NCI-H82 treated with DMSO at 0.1 percent for 48 hours (cell line): Measurements from ENCODE around the gene PID1.

Experiments used
- DNase-seq: peaks from one replicate; lab custom pipeline; 2025; ENCODE audit not compliant: unreplicated experiment; lab: John Stamatoyannopoulos, UW

PID1 gene

DNA sequence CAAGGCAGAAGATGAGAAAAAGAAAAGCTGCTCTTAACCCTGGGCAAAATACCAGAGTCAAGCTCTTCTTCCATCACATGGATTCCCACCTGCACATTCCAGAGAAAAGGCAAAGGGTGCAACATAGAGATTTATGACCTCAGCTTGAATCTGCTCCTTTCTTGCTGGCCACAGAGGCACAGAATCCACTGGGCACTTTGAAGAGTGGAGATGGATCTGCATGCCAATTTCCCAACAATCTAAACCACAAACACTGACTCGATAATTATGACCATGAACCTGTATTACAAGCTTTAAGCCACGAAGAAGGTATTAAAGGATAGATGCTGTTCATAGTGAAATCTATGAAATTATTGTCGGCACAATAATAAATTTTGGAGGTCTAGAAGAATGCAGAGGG is 237.3 kb downstream of the PID1 start:
- no peak for DNase-seq

DNA sequence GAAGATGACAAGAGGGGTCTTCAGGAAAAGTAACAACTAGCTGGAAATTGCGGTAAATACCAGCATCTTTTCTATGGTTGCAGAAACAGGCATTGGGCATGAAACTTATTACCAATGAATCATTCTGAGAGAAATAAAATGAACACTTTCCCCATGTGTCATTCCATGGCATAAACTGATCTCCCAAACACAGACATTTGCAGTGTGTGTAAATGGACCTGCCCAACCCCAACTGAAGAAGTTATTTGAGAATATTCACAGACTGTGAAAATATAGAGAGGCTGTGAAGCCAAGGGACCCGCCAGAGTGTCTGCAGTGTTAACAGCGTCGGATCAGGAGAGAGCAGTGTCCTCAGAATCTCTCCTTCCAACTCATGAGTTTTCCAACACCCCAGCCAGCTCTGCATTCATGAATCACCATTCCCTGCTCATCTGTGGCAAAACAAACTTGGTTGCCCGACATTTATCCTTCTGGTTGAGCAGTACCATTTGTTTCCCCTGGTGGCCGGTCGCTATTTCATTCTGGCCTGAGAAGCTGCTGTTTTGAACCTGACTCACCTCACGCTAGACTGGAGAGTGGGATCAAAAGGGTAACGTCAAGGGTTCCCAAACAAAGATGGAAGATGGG is 238.4 kb downstream of the PID1 start:
- DNase-seq, result no peak

DNA sequence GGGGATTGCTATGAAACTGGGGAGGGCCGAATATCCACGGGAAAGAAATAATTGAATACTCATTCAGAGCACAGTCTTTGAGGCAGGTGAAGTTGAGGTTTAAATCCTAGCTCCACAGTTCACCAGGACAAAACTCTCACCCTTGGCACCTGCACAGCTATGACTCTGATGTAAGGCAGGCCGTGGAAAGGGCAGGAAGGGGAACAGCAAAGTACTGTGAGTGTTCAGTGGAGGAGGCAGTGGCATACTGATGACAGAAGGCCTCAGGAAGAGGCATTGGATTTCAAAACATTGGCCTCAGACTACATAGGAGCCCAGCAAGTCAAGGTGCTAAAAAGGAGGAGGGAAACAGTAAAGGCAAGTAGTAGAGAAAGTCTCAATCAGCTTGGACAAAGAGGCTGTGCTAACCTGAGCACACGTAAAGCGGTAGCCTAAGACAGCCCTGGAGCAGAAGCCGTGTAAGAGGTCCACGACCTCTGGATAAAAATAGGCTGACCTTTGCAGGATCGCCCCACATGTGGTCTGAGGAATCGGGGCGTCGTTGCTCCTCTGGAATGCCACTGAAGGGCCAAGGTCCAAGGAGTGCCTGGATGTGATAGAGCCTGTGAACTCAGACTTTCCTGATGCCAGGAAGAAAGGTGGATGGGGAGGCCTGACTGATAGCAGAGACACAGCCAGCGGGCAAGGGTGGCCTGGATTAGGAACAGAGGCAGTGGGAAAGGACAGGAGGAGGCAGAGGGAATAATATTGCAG is 243.6 kb downstream of the PID1 start:
- DNase-seq, result no peak

DNA sequence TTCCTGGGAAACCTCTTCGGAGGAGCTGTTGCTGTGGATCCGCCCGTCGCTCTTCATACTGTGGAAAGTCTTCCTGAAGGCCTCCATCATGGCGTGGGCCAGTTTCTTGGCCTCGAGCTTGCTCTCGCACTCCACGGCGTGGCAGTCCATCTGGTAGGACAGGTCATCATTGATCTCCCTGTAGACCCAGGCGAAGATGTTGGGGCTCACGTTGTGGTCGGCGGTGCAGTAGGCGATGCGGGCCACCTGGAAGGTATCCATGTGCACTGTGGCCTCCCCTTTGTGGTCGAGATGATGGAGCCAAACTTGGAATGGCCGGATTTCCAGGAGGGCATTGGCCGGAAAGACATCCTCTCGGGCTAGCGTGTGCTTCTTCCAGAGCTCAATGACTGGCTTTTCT is 245.4 kb downstream of the PID1 start:
- DNase-seq, result no peak

DNA sequence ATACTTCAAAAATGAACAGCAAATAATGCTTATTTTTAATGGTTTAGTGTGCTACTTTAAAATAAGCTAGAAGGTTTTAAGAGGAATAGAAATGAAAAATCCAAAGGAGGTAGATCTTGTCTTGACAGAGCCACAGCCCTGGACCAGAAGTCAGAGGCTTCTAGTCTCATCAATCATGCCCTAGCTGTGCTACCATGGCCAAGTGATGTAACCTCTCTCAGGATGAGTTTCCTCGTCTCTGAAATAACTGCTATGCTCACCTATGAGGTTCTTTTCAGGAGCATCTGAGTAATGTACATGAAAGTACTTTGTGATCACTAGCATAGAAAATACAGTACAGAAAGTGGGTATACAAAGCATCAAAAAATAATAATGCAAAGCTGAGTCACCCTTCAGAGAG is 248.4 kb downstream of the PID1 start:
- no peak for DNase-seq

DNA sequence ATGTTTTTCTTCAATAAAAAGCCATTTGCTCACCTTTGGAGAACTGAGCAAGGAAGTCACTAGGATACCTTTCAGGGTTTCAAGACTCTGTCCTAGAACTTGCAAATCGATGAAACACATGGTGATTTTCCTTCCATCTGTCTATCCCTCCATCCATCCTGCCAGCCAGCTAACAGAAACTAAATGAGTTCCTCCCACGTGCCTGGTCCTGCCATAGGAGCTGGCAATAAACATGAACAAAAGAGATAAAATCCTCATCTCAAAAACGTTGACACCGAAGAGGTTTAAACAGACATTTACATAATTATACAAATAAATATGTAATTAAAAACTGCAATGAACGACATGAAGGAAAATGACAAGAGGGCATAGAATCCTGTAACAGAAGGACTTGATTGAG is 249.0 kb downstream of the PID1 start:
- DNase-seq, result no peak

DNA sequence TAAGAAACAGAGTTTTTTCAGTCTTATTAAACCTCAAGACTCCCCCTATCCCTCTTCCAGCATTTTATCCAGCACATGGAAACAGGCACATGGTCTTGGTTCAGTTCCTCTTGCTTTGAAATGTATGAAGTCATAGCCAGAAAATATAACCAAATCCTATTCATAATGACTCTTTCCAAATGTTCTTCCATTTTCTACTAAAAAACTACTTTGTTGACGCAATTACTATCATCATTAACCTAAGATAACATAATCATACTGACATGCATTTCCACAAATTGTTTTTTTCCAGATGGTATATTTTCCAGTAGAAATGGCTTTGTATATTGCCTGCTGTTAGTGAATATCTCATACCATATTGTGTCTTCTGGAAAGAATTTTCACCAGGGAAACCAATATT is 261.3 kb downstream of the PID1 start:
- DNase-seq, result no peak

DNA sequence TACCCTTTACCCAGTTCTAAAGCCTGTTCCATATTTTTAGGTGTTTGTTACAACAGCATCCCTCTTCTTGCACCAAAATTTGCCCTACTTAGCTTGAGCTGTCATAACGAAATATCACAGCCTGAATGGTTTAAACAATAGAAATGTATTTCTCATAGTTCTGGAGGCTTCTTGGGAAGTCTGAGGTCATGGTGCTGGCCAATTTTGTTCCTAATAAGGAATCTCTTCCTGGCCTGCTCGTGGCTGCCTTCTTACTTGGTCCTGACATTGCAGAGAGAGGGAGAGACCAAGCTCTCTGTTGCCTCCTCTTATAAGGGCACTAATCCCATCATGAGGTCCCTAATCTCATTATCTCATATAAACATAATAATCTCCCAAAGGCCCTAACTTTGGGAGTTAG is 267.8 kb downstream of the PID1 start:
- no peak for DNase-seq

DNA sequence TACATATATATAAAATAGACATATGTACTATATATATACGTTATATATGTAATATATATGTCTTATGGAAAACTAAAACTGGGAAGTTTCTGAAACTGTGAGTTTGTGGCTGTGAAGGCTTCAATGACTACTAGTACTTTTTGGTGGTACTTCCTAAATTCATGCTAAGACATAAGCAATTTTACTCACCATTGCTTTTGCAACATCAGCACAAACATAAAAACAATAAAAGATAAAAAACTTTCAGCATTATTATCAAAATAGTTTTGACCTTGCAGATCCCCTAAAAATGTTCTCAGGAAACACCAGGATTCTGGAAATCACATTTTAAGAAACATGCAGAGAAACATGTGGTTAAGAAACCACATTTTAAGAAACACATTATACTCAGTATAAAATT is 269.9 kb downstream of the PID1 start:
- no peak for DNase-seq

DNA sequence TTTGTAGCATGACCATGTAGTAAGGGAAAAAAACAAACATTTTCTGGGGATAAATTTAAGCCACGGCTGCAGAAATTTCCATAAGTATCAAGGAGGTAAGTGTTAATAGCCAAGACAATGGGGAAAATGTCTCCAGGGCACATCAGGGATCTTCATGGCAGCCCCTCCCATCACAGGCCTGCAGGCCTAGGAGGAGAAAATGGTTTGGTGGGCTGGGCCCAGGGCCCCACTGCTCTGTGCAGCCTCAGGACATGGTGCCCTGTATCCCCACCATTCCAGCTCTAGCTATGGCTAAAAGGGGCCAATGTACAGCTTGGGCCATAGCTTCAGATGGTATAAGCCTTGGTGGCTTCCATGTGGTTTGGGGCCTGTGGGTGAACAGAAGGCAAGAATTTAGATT is 271.8 kb downstream of the PID1 start:
- DNase-seq, result no peak

DNA sequence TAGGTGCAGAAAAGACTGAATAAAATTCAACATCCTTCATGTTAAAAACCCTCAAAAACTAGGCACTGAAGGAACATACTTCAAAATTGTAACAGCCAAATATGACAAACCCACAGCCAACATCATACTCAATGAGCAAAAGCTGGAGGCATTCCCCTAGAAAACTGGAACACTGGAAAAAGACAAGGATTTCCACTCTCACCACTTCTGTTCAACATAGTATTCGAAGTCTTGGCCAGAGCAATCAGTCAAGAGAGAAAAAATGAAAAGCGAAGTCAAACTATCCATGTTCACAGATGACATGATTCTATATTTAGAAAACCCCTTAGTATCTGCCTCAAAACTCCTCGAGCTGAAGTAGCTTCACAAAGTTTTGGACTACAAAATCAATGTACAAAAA is 282.3 kb downstream of the PID1 start:
- no peak for DNase-seq

DNA sequence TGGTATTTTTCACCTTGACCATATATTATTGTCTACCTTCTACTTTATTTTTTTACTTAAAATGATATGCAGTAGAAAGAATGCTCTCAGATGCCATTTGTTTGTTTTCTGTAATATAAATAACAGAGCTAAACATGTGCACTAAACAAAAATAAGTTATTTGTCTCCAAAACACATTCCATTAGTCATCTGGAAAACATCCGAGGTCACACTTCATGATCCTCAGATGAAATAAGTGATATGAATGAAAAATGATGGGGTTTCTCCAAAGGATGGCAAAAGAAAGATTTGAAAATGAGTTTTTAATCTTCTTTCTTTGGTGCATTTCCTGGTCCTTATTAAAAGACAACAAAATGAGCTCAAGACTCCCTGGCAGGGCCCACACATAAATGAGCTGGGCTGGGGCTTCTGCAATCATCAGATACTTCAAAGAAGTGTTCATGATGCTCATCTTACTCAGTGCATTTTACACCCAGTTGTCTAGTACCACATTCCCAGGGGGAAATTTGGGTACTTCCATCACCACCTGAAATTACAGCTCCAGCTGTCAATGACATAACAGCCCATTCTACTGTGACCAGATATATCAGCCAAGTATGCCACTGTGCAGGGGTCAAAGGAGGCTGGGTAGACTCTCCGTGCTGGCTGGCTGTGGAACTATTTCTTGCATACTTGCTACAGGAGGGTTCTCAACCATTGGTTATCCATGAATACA is 283.5 kb downstream of the PID1 start:
- DNase-seq, result no peak

DNA sequence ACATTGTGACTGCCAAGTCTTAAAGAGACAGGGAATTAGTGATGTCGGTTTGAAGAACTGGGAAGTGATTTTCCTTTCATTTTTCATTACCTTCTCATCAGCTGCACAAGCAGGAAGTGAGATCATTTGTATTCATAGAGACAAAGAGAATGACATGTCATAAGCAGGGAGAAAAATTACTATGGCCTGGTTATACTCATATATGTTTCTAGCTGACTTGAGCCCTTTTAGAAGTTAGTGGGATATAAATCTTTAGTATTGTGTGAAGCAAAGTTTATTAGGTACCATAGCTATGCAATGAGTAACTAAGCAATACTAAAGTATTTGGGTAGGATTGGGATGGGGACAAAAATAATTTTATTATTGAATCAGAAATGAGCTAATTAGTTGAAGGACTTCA is 284.1 kb downstream of the PID1 start:
- DNase-seq, result no peak

DNA sequence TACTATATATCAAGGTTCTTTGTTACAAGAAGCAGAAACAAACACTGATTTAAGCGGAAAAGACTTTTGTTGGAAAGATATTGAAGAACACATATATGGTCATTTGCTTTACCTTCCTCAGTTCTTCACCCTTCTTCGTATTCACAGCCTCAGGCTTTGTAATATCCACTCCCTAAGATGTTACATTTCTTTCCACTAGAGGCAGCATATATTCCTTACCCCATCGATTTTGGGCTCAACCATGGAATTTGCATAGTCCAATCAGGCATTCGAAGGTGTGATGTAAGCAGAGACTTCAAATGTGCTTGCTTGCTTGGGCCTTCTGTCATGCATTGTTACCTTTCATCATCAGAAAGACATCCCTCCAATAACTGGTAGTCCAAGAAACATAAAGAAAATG is 287.4 kb downstream of the PID1 start:
- DNase-seq, result no peak

DNA sequence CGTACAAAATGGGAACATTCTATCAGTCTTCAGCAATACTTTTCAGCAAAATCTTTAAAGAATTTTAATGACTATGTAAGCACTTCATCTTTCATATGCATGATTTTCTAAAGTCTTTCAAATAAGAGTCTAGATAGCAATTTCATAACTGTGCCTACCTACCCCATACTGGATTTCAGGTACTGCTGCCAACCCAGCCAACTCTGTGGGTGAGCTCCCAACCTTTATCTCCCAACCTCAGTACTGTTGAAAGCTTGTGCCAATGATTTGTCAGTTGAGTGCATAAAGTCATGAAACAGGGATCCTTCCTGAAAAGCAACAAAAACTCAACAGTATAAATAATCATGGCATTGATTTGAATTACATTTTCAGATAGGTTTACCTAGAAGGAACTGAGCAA is 296.9 kb downstream of the PID1 start:
- no peak for DNase-seq
